Activated T-helper 17 cell treated with anti-CD3 and anti-CD28 coated beads, Interleukin-2, amount 50 U/mL, for 72 hours (primary cell): ENCODE data around the gene ANKHD1. TPM values are rescaled to one million over a fixed set of nuclear protein-coding genes. Genes with fewer than 3 reads are reported as not detected.

ENCODE experiments used
- ATAC-seq: fragments of 150-1000 bp; cut with Tn5 transposase; replicated peaks from 2 replicates; pipeline ENCODE4 v1.10.0; 2021; ENCODE audit warnings: mild to moderate bottlenecking, moderate library complexity
- H3K27ac Mint-ChIP-seq: one replicate; pipeline ENCODE4 v1.8.0; 2022; ENCODE audit warnings: mixed read lengths
- H3K27me3 Mint-ChIP-seq: one replicate; pipeline ENCODE4 v1.8.0; 2022; ENCODE audit warnings: mixed read lengths
- H3K36me3 Mint-ChIP-seq: one replicate; pipeline ENCODE4 v1.8.0; 2022; ENCODE audit warnings: low read depth, mild to moderate bottlenecking, mixed read lengths
- H3K4me1 Mint-ChIP-seq: one replicate; pipeline ENCODE4 v1.8.0; 2022; ENCODE audit warnings: mixed read lengths
- H3K4me3 Mint-ChIP-seq: one replicate; pipeline ENCODE4 v1.8.0; 2022; ENCODE audit warnings: mild to moderate bottlenecking, mixed read lengths
- H3K9me3 Mint-ChIP-seq: one replicate; pipeline ENCODE4 v1.8.0; 2022; ENCODE audit warnings: mixed read lengths
- total RNA-seq, 2 donors: library from RNA; stranded (reverse); gene quantifications; one replicate each; pipeline ENCODE4 v1.2.3, GENCODE V29; 2022

The ANKHD1 gene
- total RNA-seq, 2 donors from 2014 or later = 94.5 to 119 TPM

- peak; percentile 1 for ATAC-seq
These were observed 163.6 kb downstream of the ANKHD1 start for GRCh38 chr5:140565024-140565779.

DNA sequence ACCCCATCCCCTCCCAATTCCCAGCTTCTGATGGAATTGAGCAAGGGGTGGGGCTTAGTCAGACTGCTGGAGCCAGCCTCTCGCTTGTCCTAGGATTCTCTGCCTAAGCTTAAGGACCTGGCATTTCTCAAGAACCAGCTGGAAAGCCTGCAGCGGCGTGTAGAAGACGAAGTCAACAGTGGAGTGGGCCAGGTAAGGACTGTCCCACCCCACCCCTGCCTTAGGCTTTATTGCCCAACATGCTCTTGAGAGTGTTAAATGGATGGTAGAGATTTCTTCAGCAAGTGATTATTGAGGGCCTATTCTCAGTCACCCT is 164.1 kb downstream of the ANKHD1 start:
- H3K27me3 Mint-ChIP-seq = no peaks in the 10 kb centered on the region
- H3K27ac Mint-ChIP-seq = peak overlapping the region; percentile 93

More at GRCh38 chr5:140565024-140565779, 163.6 kb downstream of the ANKHD1 start:
- H3K27me3 Mint-ChIP-seq = no peaks in the 10 kb centered on the region
- H3K27ac Mint-ChIP-seq = peak overlapping the region; percentile 93
- no peaks in the 10 kb centered on the region for H3K9me3 Mint-ChIP-seq
- peaks cover 23% of the 10 kb centered on the region for H3K4me1 Mint-ChIP-seq
- peak overlapping the region; percentile 93 for H3K4me3 Mint-ChIP-seq
- peaks cover 48% of the 10 kb centered on the region for H3K36me3 Mint-ChIP-seq

GRCh38 chr5:140566665-140567064 is 165.0 kb downstream of the ANKHD1 start:
- no peaks in the 10 kb centered on the region for H3K27me3 Mint-ChIP-seq
- ATAC-seq = no peak
- peak overlapping the region; percentile 76 for H3K27ac Mint-ChIP-seq
- peaks cover 23% of the 10 kb centered on the region for H3K4me1 Mint-ChIP-seq
- peak overlapping the region; percentile 93 for H3K4me3 Mint-ChIP-seq
- no peaks in the 10 kb centered on the region for H3K9me3 Mint-ChIP-seq
- H3K36me3 Mint-ChIP-seq = peaks cover 51% of the 10 kb centered on the region

More for the DNA sequence above, 164.1 kb downstream of the ANKHD1 start:
- Mint-ChIP-seq H3K4me1 (peaks cover 23% of the 10 kb centered on the region), H3K4me3 (peak overlapping the region; percentile 93), H3K36me3 (peaks cover 51% of the 10 kb centered on the region), H3K9me3 (no peaks in the 10 kb centered on the region)
- no peak for ATAC-seq

DNA sequence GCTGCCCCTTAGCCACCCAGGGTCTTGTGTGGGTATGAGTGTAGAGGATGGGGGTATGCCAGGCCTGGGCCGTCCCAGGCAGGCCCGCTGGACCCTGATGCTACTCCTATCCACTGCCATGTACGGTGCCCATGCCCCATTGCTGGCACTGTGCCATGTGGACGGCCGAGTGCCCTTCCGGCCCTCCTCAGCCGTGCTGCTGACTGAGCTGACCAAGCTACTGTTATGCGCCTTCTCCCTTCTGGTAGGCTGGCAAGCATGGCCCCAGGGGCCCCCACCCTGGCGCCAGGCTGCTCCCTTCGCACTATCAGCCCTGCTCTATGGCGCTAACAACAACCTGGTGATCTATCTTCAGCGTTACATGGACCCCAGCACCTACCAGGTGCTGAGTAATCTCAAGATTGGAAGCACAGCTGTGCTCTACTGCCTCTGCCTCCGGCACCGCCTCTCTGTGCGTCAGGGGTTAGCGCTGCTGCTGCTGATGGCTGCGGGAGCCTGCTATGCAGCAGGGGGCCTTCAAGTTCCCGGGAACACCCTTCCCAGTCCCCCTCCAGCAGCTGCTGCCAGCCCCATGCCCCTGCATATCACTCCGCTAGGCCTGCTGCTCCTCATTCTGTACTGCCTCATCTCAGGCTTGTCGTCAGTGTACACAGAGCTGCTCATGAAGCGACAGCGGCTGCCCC is 165.6 kb downstream of the ANKHD1 start:
- H3K27me3 Mint-ChIP-seq = no peaks in the 10 kb centered on the region
- H3K36me3 Mint-ChIP-seq = peaks cover 51% of the 10 kb centered on the region
- no peaks in the 10 kb centered on the region for H3K9me3 Mint-ChIP-seq
- H3K4me3 Mint-ChIP-seq = peak overlapping the region; percentile 93
- H3K4me1 Mint-ChIP-seq = peaks cover 23% of the 10 kb centered on the region
- H3K27ac Mint-ChIP-seq = peak overlapping the region; percentile 76
- ATAC-seq = no peak

DNA sequence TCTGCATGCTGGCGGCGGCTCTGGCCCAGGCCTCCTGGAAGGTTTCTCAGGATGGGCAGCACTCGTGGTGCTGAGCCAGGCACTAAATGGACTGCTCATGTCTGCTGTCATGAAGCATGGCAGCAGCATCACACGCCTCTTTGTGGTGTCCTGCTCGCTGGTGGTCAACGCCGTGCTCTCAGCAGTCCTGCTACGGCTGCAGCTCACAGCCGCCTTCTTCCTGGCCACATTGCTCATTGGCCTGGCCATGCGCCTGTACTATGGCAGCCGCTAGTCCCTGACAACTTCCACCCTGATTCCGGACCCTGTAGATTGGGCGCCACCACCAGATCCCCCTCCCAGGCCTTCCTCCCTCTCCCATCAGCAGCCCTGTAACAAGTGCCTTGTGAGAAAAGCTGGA is 166.2 kb downstream of the ANKHD1 start:
- Mint-ChIP-seq H3K27ac (peak overlapping the region; percentile 76), H3K4me3 (peak overlapping the region; percentile 93), H3K9me3 (no peaks in the 10 kb centered on the region), H3K4me1 (peaks cover 23% of the 10 kb centered on the region), H3K27me3 (no peaks in the 10 kb centered on the region), H3K36me3 (peaks cover 51% of the 10 kb centered on the region)
- no peak for ATAC-seq

- Mint-ChIP-seq H3K27me3 (no peaks in the 10 kb centered on the region), H3K4me1 (peaks cover 23% of the 10 kb centered on the region), H3K36me3 (peaks cover 51% of the 10 kb centered on the region), H3K4me3 (peak overlapping the region; percentile 73), H3K9me3 (no peaks in the 10 kb centered on the region), H3K27ac (peak overlapping the region; percentile 89)
- no peak for ATAC-seq
These were observed 166.9 kb downstream of the ANKHD1 start for GRCh38 chr5:140568443-140569063.

DNA sequence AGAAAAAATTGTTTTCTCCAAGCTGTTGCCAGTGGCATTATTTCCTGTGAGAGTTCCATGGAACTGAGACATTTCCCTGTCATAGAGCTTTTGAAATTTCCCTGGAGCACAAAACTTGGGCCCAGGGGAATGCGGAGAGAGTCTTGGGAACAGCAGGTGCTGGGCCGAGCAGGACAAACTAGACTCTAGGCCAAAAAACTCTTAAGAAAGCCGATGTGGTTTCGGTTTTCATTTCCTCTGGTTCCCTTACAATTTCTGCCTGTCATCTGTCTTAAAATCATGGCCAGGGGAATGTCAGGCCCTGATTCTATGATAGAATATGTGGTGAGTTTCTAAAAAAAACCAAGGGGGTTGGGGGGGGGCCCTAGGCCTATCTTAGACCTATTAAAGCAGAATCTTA is 167.6 kb downstream of the ANKHD1 start:
- peaks cover 23% of the 10 kb centered on the region for H3K4me1 Mint-ChIP-seq
- H3K27ac Mint-ChIP-seq = peak overlapping the region; percentile 89
- ATAC-seq = no peak
- H3K4me3 Mint-ChIP-seq = peak overlapping the region; percentile 73
- H3K9me3 Mint-ChIP-seq = no peaks in the 10 kb centered on the region
- H3K36me3 Mint-ChIP-seq = peaks cover 51% of the 10 kb centered on the region
- no peaks in the 10 kb centered on the region for H3K27me3 Mint-ChIP-seq

- Mint-ChIP-seq H3K27ac (peak overlapping the region; percentile 89), H3K4me1 (peaks cover 23% of the 10 kb centered on the region), H3K27me3 (no peaks in the 10 kb centered on the region), H3K9me3 (no peaks in the 10 kb centered on the region), H3K4me3 (peak overlapping the region; percentile 73), H3K36me3 (peaks cover 43% of the 10 kb centered on the region)
- ATAC-seq = no peak
These were observed 168.4 kb downstream of the ANKHD1 start for GRCh38 chr5:140570058-140570457.

DNA sequence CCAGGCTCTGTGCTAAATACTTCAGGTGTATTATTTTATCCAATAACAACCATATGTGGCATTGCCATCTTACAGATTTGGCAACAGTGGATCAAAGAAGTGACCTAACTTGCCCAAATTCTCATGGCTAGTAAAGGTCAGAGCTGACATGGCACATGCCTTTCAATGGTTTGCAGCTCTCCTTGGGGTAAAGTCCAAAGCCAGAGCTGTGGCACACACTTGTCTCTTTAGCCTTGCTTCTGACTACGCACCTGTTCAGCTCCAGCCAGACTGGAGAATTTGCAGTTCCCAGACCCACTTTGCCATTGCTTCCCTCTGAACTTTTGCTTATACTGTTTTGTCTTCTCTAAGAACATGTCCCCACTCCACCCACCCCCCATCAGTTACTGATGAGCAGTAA is 168.9 kb downstream of the ANKHD1 start:
- Mint-ChIP-seq H3K36me3 (peaks cover 40% of the 10 kb centered on the region), H3K27ac (peak overlapping the region; percentile 89), H3K9me3 (no peaks in the 10 kb centered on the region), H3K4me1 (peaks cover 23% of the 10 kb centered on the region), H3K4me3 (peak overlapping the region; percentile 73), H3K27me3 (no peaks in the 10 kb centered on the region)
- ATAC-seq = no peak

DNA sequence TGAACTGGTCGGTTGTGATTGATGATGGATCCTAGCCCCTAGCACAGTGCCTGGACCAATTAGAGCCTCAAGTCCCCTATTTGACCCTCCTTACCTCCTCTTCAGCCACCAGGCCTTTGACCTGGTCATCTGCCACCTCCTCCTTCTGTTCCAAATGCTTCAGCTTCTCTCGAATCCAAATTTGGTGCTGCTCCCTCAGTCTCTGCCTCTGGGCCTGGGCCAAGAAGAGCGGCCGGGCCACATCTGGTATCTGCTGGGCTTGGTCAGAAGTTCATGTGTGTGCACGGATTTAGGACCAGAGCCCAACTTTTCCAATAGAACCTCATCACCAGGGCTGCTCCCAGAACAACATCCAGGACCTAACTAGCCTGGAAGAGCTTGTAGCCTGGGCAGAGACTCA is 169.5 kb downstream of the ANKHD1 start:
- no peak overlapping the region for H3K27ac Mint-ChIP-seq
- ATAC-seq = no peak
- H3K9me3 Mint-ChIP-seq = no peaks in the 10 kb centered on the region
- H3K36me3 Mint-ChIP-seq = peaks cover 34% of the 10 kb centered on the region
- peaks cover 19% of the 10 kb centered on the region for H3K4me1 Mint-ChIP-seq
- no peak overlapping the region for H3K4me3 Mint-ChIP-seq
- no peaks in the 10 kb centered on the region for H3K27me3 Mint-ChIP-seq

DNA sequence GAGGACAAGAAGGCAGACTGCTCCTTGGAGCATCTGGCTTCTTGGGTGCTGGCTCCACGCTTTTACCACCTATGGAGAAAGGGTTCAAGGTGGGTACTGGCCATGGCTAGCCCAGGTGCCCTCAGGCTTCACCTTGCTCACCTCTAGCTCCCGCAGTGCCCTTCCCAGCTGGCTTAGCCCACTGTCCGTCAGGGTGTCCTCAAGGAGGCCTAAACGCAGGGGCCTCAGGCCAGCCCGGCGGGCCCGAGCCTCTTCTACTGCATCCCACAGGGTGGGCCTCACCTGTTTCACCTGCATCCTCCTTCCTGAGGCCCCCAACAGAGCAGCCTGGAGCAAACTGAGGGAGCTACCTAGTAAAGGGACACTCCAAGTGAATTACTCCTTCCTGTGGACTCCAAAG is 172.1 kb downstream of the ANKHD1 start:
- Mint-ChIP-seq H3K4me3 (no peak overlapping the region), H3K4me1 (peaks cover 6% of the 10 kb centered on the region), H3K27me3 (no peaks in the 10 kb centered on the region), H3K36me3 (peaks cover 12% of the 10 kb centered on the region), H3K27ac (no peak overlapping the region), H3K9me3 (no peaks in the 10 kb centered on the region)
- ATAC-seq = no peak

DNA sequence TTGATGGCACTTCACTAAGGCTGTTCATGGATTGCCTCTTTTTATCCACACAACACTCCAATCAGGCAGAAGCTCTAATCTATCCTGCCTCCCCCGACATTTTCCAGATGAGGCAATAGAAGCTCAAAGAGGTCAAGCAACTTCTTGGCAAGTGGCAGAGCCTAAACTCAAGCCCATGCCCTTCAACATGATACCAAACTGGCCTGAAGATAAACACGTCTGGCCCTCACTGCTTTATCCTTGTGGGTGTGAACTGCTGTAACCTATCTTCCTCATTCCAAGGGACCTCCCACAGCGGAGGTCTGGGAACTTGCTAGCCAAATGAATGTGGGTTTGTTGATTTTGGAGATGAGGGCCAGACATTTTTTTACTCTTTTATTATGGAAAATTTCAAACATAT is 172.5 kb downstream of the ANKHD1 start:
- Mint-ChIP-seq H3K9me3 (no peaks in the 10 kb centered on the region), H3K4me3 (no peak overlapping the region), H3K27ac (no peak overlapping the region), H3K27me3 (no peaks in the 10 kb centered on the region), H3K4me1 (peaks cover 1% of the 10 kb centered on the region), H3K36me3 (peaks cover 7% of the 10 kb centered on the region)
- ATAC-seq = no peak

DNA sequence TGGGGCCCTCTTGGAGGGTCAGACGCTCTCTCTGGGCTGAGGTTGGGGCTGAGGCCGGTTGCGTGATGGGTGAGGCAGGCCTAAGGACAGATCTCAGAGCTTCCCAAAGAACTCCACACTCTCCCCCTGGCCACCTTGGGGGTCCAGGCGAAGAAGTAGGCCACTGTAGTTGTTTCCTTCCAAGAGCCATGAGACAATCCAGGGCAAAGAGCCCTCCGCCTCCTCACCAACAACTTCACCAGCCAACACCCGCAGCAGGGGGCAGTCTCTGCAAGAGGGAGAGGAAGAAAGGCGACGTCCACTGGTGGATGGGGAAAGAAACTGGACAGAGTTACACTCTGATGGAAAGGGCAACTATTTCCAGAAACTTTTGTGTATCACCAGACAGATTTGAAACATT is 173.7 kb downstream of the ANKHD1 start:
- H3K4me3 Mint-ChIP-seq = no peak overlapping the region
- no peak overlapping the region for H3K27ac Mint-ChIP-seq
- H3K4me1 Mint-ChIP-seq = no peaks in the 10 kb centered on the region
- H3K27me3 Mint-ChIP-seq = no peaks in the 10 kb centered on the region
- H3K9me3 Mint-ChIP-seq = no peaks in the 10 kb centered on the region
- no peak for ATAC-seq
- H3K36me3 Mint-ChIP-seq = peaks cover 2% of the 10 kb centered on the region

- Mint-ChIP-seq H3K4me1 (no peaks in the 10 kb centered on the region), H3K9me3 (no peaks in the 10 kb centered on the region), H3K36me3 (no peaks in the 10 kb centered on the region), H3K4me3 (no peak overlapping the region), H3K27ac (no peak overlapping the region), H3K27me3 (no peaks in the 10 kb centered on the region)
- ATAC-seq = no peak
These were observed 175.2 kb downstream of the ANKHD1 start for GRCh38 chr5:140576776-140577201.
